ENCODE results near the gene BPI.
"Not testable (repeated sequence)": the region's sequence is repeated elsewhere in the genome, so short reads cannot be mapped to it uniquely, and the experiment has no call there.

The BPI gene

DNA sequence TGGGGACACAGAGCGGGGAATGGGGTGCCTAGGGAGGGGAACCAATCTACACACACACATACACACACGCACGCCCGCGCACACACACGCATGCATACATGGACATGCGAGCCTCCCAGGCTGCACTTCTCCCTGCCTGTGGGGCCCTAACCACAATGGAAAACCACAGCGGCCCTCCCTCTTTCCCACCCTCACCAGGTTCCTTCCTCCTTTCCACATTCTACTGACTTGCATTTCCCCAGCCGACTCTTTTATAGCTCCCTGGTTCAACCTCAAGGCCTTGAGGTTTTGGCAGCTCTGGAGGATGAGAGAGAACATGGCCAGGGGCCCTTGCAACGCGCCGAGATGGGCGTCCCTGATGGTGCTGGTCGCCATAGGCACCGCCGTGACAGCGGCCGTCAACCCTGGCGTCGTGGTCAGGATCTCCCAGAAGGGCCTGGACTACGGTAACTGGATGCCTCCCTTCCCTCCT, at the start of gene BPI:
BPI (plus strand) TSS at position 249 of the 472 bp plus-strand sequence; CDS start at position 317, 68 bp downstream.
- in situ Hi-C loops (cut with HindIII; ENCODE audit: low sequenced_read_pairs) = no loop called here
- no peak for TF ChIP-seq CTCF (IDR thresholded peaks at IDR 0.05; ENCODE audit: low read depth, low read length, missing control alignments)
- no peak within 1 kb of the TSS for H3K4me3 ChIP-seq (ENCODE audit: low read depth, low read length)
- peak; percentile 59 for DNase-seq (ENCODE audit: low read depth)

- DNase-seq (ENCODE audit: low read depth); in situ Hi-C loops (cut with HindIII; ENCODE audit: low sequenced_read_pairs); H3K4me3 ChIP-seq (ENCODE audit: low read depth, low read length): not testable (repeated sequence)
Measured at GRCh38 chr20:38254621-38255020, 49.3 kb upstream of the BPI start.

DNA sequence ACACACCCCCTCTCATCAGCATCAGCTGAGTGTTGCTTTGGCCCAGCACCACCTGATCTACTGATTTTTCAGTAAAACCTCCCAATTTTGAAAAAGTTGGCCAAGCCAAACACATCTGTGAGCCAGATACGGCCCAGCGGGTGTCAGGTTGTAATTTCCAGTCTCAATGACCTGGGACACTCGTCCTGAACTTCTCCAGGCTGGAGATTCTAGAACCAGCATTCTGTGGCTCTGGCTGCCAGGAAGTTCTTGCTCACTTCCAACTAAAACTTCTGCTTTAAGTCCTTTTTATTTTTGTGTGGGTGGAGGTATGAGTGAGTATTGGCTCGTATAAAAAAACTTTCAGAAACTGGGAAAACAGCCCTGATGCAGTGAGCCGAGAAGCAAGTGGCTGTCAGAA, 48.6 kb upstream of the BPI start:
- TF ChIP-seq CTCF (IDR thresholded peaks at IDR 0.05; ENCODE audit: low read depth, low read length, missing control alignments) = no peak
- in situ Hi-C loops (cut with HindIII; ENCODE audit: low sequenced_read_pairs) = no loop called here
- DNase-seq (ENCODE audit: low read depth) = no peak

DNA sequence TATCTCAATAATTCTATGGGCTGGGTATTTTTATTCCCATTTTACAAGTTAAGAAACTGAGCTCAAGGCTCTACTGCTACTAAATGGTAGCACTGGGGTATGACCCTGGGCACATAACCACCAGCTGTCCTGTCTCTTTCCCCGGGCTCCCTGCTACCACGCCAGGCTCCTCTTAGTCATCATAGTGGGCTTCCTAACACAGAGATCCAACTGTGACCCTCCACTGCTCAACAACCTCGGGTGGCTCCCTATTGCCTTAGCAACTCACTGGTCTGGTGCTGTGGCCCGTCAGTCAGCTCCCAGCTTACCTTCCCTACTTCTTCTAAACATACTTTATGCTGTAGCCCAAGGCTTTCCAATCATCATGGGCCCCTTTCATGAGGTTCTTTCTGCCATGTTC, 47.9 kb upstream of the BPI start:
- in situ Hi-C loops (cut with HindIII; ENCODE audit: low sequenced_read_pairs) = no loop called here
- no peak for TF ChIP-seq CTCF (IDR thresholded peaks at IDR 0.05; ENCODE audit: low read depth, low read length, missing control alignments)
- H3K4me3 ChIP-seq (ENCODE audit: low read depth, low read length) = no peak overlapping the region
- DNase-seq (ENCODE audit: low read depth) = no peak

More for the DNA sequence above, 48.6 kb upstream of the BPI start:
- no peak overlapping the region for H3K4me3 ChIP-seq (ENCODE audit: low read depth, low read length)

GRCh38 chr20:38256966-38257365, 47.0 kb upstream of the BPI start:
- TF ChIP-seq CTCF (IDR thresholded peaks at IDR 0.05; ENCODE audit: low read depth, low read length, missing control alignments) = no peak
- in situ Hi-C loops (cut with HindIII; ENCODE audit: low sequenced_read_pairs) = no loop called here
- no peak overlapping the region for H3K4me3 ChIP-seq (ENCODE audit: low read depth, low read length)
- no peak for DNase-seq (ENCODE audit: low read depth)

DNA sequence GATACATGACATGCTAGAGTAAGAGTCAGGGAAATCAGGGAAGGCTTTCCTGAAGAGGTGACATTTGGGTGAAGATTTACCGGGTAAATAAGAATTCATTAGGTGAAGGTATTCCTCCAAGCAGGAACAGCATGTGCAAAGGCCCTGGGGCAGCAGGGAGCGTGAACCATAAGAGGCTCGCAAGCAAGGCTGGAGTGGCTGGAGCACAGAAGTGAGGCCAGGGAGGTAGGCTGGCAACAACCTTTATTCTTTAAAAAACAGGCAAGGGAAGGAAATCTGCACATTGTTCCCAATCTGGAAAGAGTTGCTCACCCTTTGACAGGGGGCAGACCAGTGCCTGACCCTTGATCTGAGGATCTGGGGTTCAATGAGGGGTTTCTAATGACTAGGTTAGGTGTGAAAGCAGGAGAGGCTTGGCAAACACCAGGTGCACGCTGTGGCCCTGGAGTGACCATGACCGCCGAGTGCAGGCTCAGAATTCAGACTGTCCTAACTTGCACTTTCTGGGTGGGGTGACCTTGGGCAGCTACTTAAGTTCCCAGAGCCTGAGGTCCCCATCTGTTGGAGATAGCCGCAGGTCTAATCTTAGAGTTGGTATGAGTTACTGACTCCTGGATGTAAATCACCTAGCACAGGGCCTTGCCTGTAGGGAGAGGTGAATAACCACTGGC, 45.3 kb upstream of the BPI start:
- in situ Hi-C loops (cut with HindIII; ENCODE audit: low sequenced_read_pairs) = no loop called here
- no peak for TF ChIP-seq CTCF (IDR thresholded peaks at IDR 0.05; ENCODE audit: low read depth, low read length, missing control alignments)
- no peak for DNase-seq (ENCODE audit: low read depth)
- H3K4me3 ChIP-seq (ENCODE audit: low read depth, low read length) = no peak overlapping the region

- in situ Hi-C loops (cut with HindIII; ENCODE audit: low sequenced_read_pairs) = no loop called here
- no peak for DNase-seq (ENCODE audit: low read depth)
- no peak for TF ChIP-seq CTCF (IDR thresholded peaks at IDR 0.05; ENCODE audit: low read depth, low read length, missing control alignments)
- peak overlapping the region; percentile 51 for H3K4me3 ChIP-seq (ENCODE audit: low read depth, low read length)
Measured at GRCh38 chr20:38260025-38260377, 44.0 kb upstream of the BPI start.
